GM18861 (cell line): ENCODE measurements around the gene KCNQ2.
"Not testable (repeated sequence)": the region's sequence is repeated elsewhere in the genome, so short reads cannot be mapped to it uniquely, and the experiment has no call there.

Source experiments
- ATAC-seq: cut with Tn5 transposase; IDR thresholded peaks from one replicate; pipeline ENCODE4 v1.9.1; 2021; ENCODE audit not compliant: unreplicated experiment

KCNQ2 gene

GRCh38 chr20:63491078-63491477 lies 18.6 kb upstream of the KCNQ2 start:
- no peak for ATAC-seq

GRCh38 chr20:63490416-63490815 lies 18.0 kb upstream of the KCNQ2 start:
- no peak for ATAC-seq

- no peak for ATAC-seq
Observed at GRCh38 chr20:63488315-63489251, 16.1 kb upstream of the KCNQ2 start.

- ATAC-seq = no peak
Observed at GRCh38 chr20:63487781-63488241, 15.4 kb upstream of the KCNQ2 start.

- ATAC-seq = no peak
Observed at GRCh38 chr20:63487116-63487764, 14.8 kb upstream of the KCNQ2 start.

GRCh38 chr20:63486300-63486855 lies 13.9 kb upstream of the KCNQ2 start:
- no peak for ATAC-seq

GRCh38 chr20:63484651-63485403 lies 12.4 kb upstream of the KCNQ2 start:
- ATAC-seq = no peak

GRCh38 chr20:63484236-63484635 lies 11.8 kb upstream of the KCNQ2 start:
- no peak for ATAC-seq

- no peak for ATAC-seq
Observed at GRCh38 chr20:63483834-63484233, 11.4 kb upstream of the KCNQ2 start.

- no peak for ATAC-seq
Observed at GRCh38 chr20:63482021-63482587, 9.6 kb upstream of the KCNQ2 start.

- no peak for ATAC-seq
Observed at GRCh38 chr20:63481503-63481902, 9.0 kb upstream of the KCNQ2 start.

GRCh38 chr20:63479695-63480419 lies 7.4 kb upstream of the KCNQ2 start:
- not testable (repeated sequence) for ATAC-seq

- no peak for ATAC-seq
Observed at GRCh38 chr20:63478346-63479302, 6.2 kb upstream of the KCNQ2 start.

- ATAC-seq = no peak
Observed at GRCh38 chr20:63477944-63478343, 5.5 kb upstream of the KCNQ2 start.

- no peak for ATAC-seq
Observed at GRCh38 chr20:63477061-63477616, 4.7 kb upstream of the KCNQ2 start.

- no peak for ATAC-seq
Observed at GRCh38 chr20:63475209-63475608, 2.8 kb upstream of the KCNQ2 start.

- ATAC-seq = no peak
Observed at GRCh38 chr20:63473555-63474449, 1.3 kb upstream of the KCNQ2 start.
